ENCODE data around the gene ATF7IP. TPM values are rescaled to one million over a fixed set of nuclear protein-coding genes. Genes with fewer than 3 reads are reported as not detected.
"Not testable (repeated sequence)": the region's sequence is repeated elsewhere in the genome, so short reads cannot be mapped to it uniquely, and the experiment has no call there.

The ATF7IP gene
- total RNA-seq, result 100 to 1,000 TPM; 164 to 174 TPM
- polyA plus RNA-seq, result 10 to 100 TPM; 70.6 to 84.9 (median 83.1) TPM
- total RNA-seq, result 66.2 to 233 (median 207) reads per million in 6 experiments

GRCh38 chr12:14365294-14366208 is at the start of gene ATF7IP:
ATF7IP (plus strand) TSS chr12:14365682; CDS start chr12:14423916, 58,234 bp downstream.
- peak within 1 kb of the TSS; percentile 78 to 99 (median 93) for H3K4me3 Mint-ChIP-seq
- H3K9me3 Mint-ChIP-seq, result peaks cover 0 to 17% (median 0%) of the 10 kb centered on the region in 9 donors
- H3K27ac Mint-ChIP-seq, result peak within 1 kb of the TSS; percentile 91 to 99 (median 96)
- DNase-seq, result peak; percentile 92 to 98 (median 96)
- peaks cover 0 to 2% (median 0%) of the 10 kb centered on the region in 5 donors for H3K27me3 Mint-ChIP-seq
- H3K36me3 Mint-ChIP-seq, result peaks cover 9 to 18% (median 11%) of the 10 kb centered on the region in 3 donors
- H3K4me1 Mint-ChIP-seq, result peaks cover 6 to 60% (median 24%) of the 10 kb centered on the region in 4 donors
- POLR2A ChIA-PET, result interaction anchor here (0.5 to 3.0 kb wide), 34 partner anchors 9 to 1180 kb away, joined by 3 to 142 read pairs (median 6); partner anchors contain the start of genes C12orf60 and WBP11
- peak; percentile 81 to 83 for ATAC-seq

GRCh38 chr12:14317362-14318146 is 47.9 kb upstream of the ATF7IP start:
- Mint-ChIP-seq H3K9me3 (peaks cover 0 to 4% (median 0%) of the 10 kb centered on the region in 9 donors), H3K27me3 (no peaks in the 10 kb centered on the region), H3K4me3 (no peak overlapping the region), H3K4me1 (peaks cover 0 to 9% (median under 1%) of the 10 kb centered on the region in 4 donors), H3K36me3 (no peaks in the 10 kb centered on the region), H3K27ac (peak overlapping the region in 1 of 10 donors; percentile 5)
- DNase-seq, result no peak
- ATAC-seq, result no peak
- POLR2A ChIA-PET, result no interaction called here

DNA sequence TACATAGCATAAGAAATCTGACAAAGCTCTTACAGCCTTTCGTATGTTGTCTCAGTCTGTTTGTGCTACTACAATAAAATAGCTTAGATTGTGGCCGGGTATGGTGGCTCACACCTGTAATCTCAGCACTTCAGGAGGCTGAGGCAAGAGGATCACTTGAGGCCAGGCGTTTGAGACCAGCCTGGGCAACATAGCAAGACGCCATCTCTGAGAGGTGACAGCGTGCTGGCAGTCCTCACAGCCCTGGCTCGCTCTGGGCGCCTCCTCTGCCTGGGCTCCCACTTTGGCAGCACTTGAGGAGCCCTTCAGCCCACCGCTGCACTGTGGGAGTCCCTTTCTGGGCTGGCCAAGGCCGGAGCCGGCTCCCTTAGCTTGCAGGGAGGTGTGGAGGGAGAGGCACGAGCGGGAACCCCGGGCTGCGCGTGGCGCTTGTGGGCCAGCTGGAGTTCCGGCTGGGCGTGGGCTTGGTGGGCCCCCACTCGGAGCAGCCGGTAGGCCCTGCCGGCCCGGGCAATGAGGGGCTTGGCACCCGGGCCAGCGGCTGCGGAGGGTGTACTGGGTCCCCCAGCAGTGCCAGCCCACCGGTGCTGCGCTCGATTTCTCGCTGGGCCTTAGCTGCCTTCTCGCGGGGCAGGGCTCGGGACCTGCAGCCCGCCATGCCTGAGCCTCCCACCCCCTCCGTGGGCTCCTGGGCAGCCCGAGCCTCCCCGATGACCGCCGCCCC is 45.6 kb upstream of the ATF7IP start:
- not testable (repeated sequence) for H3K27ac Mint-ChIP-seq, ATAC-seq, H3K4me1 Mint-ChIP-seq, H3K36me3 Mint-ChIP-seq, H3K9me3 Mint-ChIP-seq, H3K27me3 Mint-ChIP-seq, H3K4me3 Mint-ChIP-seq, DNase-seq
- POLR2A ChIA-PET, result interaction anchor here (0.8 kb wide), 1 partner anchor 12 kb away, joined by 4 read pairs; no protein-coding TSS in a partner anchor

- Mint-ChIP-seq H3K27ac (no peak overlapping the region), H3K4me3 (no peak overlapping the region), H3K4me1 (peaks cover 0 to 2% (median under 1%) of the 10 kb centered on the region in 4 donors), H3K36me3 (no peaks in the 10 kb centered on the region), H3K9me3 (no peaks in the 10 kb centered on the region), H3K27me3 (no peaks in the 10 kb centered on the region)
- DNase-seq (no peak), ATAC-seq (no peak)
- POLR2A ChIA-PET, result interaction anchor here (1.2 kb wide), 1 partner anchor 43 kb away, joined by 3 read pairs; the partner anchor contains the start of gene ATF7IP
Observed at GRCh38 chr12:14322403-14322802, 43.1 kb upstream of the ATF7IP start.

DNA sequence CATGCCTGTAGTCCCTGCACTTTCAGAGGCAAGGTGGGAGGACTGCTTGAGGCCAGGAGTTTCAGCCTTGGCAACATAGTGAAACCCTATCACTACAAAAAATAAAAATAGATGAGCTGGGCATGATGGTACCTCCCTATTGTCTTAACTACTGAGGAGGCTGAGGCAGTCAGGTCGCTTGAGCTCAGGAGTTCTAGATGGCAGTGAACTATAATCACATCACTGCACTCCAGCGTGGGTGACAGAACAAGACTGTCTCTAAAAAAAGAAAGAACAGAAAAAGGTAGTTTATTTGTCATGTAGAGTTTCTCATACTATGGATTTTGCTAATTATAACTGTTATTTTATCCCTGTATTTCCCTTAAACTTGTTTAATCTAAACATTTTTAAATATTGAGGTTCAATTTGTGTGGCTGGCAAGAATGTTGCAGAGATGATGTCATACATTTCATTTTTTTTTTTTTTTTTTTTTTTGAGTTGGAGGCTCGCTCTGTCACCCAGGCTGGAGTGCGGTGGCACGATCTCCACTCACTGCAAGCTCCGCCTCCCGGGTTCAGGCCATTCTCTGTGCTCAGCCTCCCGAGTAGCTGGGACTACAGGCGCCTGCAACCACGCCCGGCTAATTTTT is 39.7 kb upstream of the ATF7IP start:
- POLR2A ChIA-PET, result no interaction called here
- peaks cover 0 to 4% (median 0%) of the 10 kb centered on the region in 9 donors for H3K9me3 Mint-ChIP-seq
- peaks cover 0 to 11% (median under 1%) of the 10 kb centered on the region in 4 donors for H3K4me1 Mint-ChIP-seq
- H3K36me3 Mint-ChIP-seq, result no peaks in the 10 kb centered on the region
- DNase-seq (no peak), ATAC-seq (no peak)
- no peaks in the 10 kb centered on the region for H3K27me3 Mint-ChIP-seq
- no peak overlapping the region for H3K4me3 Mint-ChIP-seq
- H3K27ac Mint-ChIP-seq, result no peak overlapping the region

DNA sequence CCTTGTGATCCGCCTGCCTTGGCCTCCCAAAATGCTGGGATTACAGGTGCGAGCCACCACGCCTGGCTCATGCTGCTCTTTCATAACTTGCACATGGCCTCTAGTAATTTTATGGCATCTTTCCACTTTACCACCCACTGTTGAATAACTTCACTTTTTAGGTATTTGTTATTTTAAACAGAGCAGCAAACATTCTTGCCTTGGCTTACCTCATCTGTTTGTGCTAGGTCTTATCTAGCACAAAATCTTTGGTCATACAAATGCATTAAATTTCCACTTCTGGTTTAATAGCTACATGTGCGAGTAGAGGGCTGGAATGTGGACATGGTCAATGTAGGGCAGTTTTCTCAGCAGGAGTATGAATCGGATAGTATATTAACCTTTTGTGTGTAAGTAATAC is 38.8 kb upstream of the ATF7IP start:
- Mint-ChIP-seq H3K27me3 (no peaks in the 10 kb centered on the region), H3K36me3 (peaks cover 0 to under 1% (median under 1%) of the 10 kb centered on the region in 3 donors), H3K4me1 (peaks cover 0 to 12% (median 0%) of the 10 kb centered on the region in 4 donors), H3K9me3 (peaks cover 0 to 8% (median under 1%) of the 10 kb centered on the region in 9 donors), H3K4me3 (no peak overlapping the region), H3K27ac (no peak overlapping the region)
- ATAC-seq (no peak), DNase-seq (no peak)
- POLR2A ChIA-PET, result no interaction called here

DNA sequence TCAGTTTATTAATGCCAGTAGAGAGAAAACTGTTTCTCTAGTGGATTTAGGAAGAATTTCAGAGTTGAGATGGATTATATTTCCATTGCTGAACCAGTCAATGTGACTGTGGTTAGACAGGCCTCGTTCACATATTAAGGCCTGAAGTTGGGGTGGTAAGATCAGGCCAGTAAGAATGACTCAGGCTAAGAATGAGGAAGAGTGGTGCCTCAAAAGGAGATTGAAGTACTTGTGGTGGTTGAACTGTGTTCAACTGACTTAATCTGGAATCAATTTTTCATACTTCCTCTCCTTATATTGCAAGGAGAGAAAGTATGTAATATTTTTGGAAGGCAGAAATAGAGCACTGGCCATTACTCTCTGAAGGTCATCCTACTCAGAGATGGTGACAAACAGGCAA is 37.8 kb upstream of the ATF7IP start:
- Mint-ChIP-seq H3K9me3 (peaks cover 0 to 18% (median 4%) of the 10 kb centered on the region in 9 donors), H3K4me3 (no peak overlapping the region), H3K27me3 (no peaks in the 10 kb centered on the region), H3K27ac (no peak overlapping the region), H3K36me3 (peaks cover 0 to 9% (median 9%) of the 10 kb centered on the region in 3 donors), H3K4me1 (peaks cover 0 to 12% (median 0%) of the 10 kb centered on the region in 4 donors)
- ATAC-seq, result no peak
- POLR2A ChIA-PET, result no interaction called here
- DNase-seq, result no peak

DNA sequence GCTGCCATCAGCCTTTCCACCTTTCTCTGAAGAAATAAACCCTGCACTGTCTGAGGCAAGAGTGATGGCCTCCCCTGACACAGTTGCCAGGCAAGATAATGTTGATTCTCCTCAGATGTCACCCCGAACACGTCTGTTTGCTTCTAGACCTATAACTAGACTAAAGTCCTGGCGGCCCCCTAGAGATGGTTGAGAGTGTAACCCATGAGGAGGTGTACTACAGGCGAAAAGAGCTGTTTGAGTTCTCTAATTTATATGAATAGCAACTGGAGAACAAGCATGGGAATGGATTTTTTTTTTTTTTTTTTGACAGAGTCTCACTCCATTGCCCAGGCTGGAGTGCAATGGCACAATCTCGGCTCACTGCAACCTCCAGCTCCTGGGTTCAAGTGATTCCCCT is 33.0 kb upstream of the ATF7IP start:
- no peak overlapping the region for H3K4me3 Mint-ChIP-seq

DNA sequence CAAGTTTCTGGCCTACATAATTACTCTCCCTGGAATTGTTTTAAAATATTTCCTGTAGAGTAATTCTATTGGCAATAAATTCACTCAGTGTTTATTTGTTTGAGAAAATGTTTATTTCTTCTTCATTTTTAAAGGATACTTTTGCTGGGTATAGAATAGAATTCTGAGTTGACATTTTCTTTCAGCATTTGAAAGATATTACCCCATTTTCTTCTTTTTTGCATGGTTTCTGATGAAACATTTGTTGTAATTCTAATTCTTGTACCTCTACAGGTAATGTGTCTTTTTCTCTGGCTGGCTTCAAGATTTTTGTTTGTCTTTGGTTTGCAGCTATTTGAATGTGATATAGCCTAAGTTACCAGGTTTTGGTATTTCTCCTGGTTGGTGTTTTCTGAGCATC is 25.1 kb upstream of the ATF7IP start:
- Mint-ChIP-seq H3K36me3 (peaks cover 0 to 32% (median 25%) of the 10 kb centered on the region in 3 donors), H3K27me3 (no peaks in the 10 kb centered on the region), H3K27ac (no peak overlapping the region), H3K9me3 (peaks cover 9 to 75% (median 31%) of the 10 kb centered on the region in 9 donors), H3K4me1 (no peaks in the 10 kb centered on the region), H3K4me3 (no peak overlapping the region)
- POLR2A ChIA-PET, result no interaction called here
- no peak for ATAC-seq
- no peak for DNase-seq

More for the DNA sequence above, 33.0 kb upstream of the ATF7IP start:
- DNase-seq (no peak), ATAC-seq (no peak)
- Mint-ChIP-seq H3K36me3 (peaks cover 0 to 30% (median 26%) of the 10 kb centered on the region in 3 donors), H3K9me3 (peaks cover 0 to 54% (median 22%) of the 10 kb centered on the region in 9 donors), H3K27ac (no peak overlapping the region), H3K27me3 (no peaks in the 10 kb centered on the region), H3K4me1 (peaks cover 0 to 12% (median 0%) of the 10 kb centered on the region in 4 donors)
- POLR2A ChIA-PET, result interaction anchor here (0.6 to 1.2 kb wide), 3 partner anchors 13 to 86 kb away, joined by 3 to 4 read pairs (median 4); no protein-coding TSS in a partner anchor

DNA sequence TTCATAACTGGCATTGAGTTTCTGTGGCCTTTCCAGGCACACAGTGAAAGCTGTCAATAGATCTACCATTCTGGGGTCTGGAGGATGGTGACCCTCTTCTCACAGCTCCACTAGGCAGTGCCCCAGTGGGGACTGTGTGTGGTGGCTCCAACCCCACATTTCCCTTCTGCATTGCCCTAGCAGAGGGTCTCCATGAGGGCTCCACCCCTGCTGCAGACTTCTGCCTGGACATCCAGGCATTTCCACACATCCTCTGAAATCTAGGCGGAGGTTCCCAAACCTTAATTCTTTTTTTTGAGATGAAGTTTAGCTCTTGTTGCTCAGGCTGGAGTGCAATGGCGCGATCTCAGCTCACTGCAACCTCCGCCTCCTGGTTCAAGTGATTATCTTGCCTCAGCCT is 14.0 kb upstream of the ATF7IP start:
- H3K27me3 Mint-ChIP-seq, ATAC-seq: not testable (repeated sequence)

DNA sequence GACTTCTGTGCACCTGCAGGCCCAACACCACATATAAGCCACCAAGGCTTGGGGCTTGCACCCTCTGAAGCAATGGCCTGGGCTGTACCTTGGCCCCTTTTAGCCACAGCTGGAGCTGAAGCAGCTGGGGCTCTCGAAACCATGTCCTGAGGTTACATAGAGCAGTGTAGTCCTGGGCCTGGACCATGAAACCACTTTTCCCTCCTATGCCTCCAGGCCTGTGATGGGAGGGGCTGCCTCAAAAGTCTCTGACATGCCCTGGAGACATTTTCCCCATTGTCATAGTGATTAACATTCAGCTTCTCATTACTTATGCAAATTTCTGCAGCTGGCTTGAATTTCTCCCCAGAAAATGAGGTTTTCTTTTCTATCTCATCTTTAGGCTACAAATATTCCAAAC is 13.4 kb upstream of the ATF7IP start:
- H3K27me3 Mint-ChIP-seq, POLR2A ChIA-PET, DNase-seq, ATAC-seq, H3K4me3 Mint-ChIP-seq, H3K27ac Mint-ChIP-seq, H3K4me1 Mint-ChIP-seq: not testable (repeated sequence)
- peaks cover 0 to 27% (median 27%) of the 10 kb centered on the region in 3 donors for H3K36me3 Mint-ChIP-seq
- peaks cover 13 to 46% (median 32%) of the 10 kb centered on the region in 9 donors for H3K9me3 Mint-ChIP-seq

More for the DNA sequence above, 14.0 kb upstream of the ATF7IP start:
- H3K4me1 Mint-ChIP-seq, POLR2A ChIA-PET, H3K4me3 Mint-ChIP-seq, DNase-seq, H3K27ac Mint-ChIP-seq: not testable (repeated sequence)
- peaks cover 0 to 27% (median 27%) of the 10 kb centered on the region in 3 donors for H3K36me3 Mint-ChIP-seq
- peaks cover 13 to 46% (median 32%) of the 10 kb centered on the region in 9 donors for H3K9me3 Mint-ChIP-seq
